CD4-positive, alpha-beta T cell treated with Interleukin-2 at 100 ng/mL for 4 hours (primary cell): Measurements from ENCODE around the gene GRIN2A.
"Not testable (repeated sequence)": the region's sequence is repeated elsewhere in the genome, so short reads cannot be mapped to it uniquely, and the experiment has no call there.

Source experiments
- DNase-seq: peaks from one replicate; pipeline ENCODE4 v3.0.0-alpha.2; 2020; ENCODE audit warnings: low spot score

GRIN2A gene

DNA sequence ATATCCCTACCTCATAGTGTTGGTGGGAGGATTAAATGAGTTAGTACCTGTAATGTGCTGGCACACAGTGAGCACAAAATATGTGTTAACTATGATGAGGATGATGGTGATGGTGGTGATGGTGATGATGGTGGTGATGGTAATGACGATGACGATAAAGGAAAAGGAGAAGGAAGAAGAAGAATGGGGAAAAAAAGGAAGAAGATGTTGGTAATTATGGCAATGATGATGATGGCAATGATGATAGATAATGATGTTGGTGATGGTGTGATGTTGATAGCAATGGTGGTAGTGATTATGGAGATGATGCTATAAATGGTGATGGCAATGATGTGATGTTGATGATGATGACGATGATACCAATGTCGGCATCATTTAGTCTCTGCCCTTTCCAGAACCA is 270.2 kb downstream of the GRIN2A start:
- DNase-seq: no peak

DNA sequence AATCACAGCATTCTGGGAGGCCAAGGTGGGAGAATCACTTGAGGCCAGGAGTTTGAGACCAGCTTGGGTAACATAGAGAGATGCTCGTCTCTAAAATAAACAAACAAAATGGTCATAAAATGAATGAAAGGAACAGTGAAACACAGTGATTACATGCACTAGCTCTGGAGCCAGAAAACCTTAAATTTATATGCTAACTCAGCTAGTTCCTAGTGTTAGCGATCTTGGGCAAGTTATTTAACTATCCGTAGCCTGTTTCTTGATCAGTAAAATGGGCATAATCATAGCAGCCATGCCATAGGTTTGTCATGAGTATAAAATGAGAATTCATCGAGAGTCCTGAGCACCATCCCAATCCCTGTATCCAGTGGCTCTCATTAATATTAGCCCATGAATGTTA is 271.0 kb downstream of the GRIN2A start:
- DNase-seq: no peak

DNA sequence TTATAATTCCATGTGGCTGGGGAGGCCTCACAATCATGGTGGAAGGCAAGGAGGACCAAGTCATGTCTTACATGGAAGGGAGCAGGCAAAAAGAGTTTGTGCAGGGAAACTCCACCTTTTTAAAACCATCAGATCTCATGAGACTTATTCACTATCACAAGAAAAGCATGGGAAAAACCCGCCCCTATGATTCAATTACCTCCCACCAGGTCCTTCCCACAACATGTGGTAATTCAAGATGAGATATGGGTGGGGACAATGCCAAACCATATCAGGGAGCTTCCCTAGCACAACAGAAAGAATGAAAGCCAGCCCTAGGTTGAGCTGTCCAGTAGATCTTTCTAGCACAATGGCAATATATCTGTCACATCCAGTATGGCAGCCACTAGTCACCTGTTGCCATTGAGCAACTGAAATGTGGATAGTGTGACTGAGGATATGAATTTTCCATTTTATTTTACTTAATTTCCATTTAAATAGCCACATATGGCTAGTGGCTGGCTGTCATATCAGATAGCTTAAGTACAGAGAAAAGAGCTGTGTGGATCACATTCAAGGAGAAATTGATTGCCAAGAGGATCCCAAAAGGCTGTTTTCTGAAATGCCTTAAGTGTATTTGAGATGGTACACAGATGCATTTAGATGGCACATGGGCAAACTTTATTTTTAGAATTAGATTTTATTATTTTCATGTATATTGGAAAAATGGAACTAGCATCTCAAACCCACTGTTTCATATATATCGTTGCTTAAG is 273.0 kb downstream of the GRIN2A start:
- DNase-seq: no peak

DNA sequence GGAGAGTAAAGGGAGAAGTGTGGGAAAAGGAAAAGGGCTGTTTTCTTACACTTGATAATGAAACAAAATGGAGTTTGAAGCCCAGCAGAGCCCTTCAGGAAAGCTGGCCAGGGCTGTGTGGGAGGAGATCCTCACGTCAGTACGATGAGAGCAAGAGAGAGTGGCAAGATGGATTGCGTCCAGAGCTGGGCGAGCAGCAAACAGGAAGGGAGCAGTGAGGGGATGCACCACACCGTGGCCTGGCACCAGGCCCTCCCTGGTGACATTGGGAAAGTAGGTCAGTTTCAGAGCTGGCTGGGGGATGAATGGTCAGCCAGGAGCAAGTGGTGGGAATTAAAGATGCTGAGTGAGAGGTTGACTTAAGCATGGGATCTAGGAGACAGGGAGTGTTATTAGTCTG is 273.6 kb downstream of the GRIN2A start:
- no peak for DNase-seq

DNA sequence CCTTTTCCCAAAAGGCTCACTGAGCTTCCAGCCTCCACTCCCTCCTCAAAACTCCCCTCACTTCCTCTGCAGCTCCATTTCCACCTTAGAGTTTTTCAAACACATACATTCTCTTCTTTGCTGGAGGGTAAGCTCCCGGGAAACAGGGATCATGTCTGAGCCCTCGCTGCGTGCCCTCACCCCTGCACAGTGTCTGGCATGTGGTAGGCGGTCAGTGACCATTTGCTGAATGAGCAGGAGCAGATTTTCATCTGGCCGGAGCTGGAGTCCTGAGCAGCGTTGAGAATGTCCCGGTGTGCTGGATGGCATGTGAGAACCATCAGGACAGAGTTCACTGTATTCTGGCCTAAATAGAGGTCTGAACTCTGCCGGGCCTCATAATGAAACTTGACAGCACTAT is 274.5 kb downstream of the GRIN2A start:
- no peak for DNase-seq

DNA sequence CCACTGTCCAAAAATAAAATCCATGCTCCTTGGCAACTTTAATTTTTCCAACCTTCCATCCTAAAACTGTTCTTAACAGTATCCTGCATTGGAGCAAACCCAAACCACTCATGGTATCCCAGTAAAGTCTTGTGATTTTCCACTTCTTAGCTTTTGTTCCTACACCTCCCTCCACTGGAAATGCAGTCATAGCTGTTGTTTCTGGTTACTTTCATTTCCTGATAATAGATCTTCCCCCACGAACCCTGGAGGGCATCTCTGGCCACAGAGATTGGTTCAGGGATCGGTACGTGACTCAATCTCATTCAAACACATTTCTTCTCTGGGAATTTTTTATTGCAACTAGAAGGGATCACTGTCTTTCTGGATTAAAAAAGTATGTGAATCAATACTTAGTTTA is 276.0 kb downstream of the GRIN2A start:
- DNase-seq: no peak

DNA sequence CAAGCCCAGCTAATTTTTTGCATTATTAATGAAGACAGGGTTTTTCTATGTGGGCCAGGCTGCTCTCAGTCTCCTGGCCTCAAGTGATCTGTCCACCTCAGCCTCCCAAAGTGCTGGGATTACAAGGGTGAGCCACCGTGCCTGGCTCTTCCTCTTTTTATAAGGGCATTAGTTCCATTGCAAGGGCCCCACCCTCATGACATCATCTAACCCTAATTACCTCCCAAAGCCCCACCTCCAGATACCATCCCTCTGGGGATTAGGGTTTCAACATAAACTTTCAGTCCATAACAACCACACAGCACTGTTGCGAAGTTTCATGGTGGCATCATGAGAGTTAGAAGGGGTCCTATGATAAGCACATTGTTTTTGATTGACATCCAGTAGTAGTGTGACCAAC is 277.7 kb downstream of the GRIN2A start:
- DNase-seq: no peak

DNA sequence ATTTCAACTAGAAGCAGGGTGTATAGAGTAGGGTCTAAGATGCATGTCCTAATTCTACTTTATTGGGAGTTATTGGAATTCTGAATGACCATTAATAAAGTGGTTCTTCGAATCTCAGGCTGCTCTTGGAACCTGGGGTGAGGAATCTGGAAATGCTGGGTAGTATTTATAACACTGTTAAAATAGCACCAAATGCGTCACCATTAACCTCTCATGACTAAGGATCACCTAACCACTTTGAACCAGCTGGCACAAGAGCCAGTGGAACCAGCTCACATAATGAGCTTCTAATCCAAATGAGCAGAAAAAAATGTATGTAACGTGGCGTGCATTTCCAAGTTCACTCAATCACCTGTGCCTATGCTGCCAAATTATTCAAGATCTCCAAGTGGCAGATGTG is 281.7 kb downstream of the GRIN2A start:
- DNase-seq: no peak

DNA sequence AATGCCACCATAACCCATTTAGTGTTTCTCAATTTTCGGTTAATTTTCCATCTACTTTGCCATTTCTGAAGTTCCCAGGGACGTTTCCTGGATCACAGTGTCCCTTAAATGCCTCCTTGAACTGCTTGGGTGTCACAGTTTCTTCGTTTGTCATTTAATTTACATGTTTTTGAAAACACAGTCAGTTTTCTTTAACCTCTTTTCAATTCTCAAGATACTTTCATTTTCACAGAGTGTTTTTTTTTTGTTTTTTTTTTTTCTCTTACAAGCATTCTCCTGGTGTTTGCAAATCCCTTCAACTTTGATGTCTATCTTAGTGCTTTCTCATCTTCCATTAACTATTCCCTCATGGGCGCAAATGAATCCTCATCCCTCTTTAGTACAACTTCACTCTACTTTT is 283.7 kb downstream of the GRIN2A start:
- DNase-seq: no peak

DNA sequence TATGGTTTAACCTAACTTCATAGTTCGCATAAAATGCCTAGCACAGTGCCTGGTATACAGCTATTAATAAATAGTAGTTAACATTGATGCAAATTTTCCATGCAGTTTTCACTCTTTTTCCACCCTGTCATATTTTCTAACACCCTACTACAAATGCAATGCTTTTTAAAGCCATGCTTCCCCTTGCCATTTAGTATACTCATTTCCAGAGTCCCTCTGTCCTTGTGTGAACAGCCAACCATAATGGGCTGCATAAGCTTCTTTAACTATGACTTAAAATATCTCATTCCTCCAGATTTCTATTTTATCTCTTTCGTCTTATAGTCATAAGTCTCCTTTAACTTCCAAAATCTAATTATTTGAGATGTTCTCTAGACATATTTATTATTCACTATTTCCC is 284.1 kb downstream of the GRIN2A start:
- DNase-seq: no peak

DNA sequence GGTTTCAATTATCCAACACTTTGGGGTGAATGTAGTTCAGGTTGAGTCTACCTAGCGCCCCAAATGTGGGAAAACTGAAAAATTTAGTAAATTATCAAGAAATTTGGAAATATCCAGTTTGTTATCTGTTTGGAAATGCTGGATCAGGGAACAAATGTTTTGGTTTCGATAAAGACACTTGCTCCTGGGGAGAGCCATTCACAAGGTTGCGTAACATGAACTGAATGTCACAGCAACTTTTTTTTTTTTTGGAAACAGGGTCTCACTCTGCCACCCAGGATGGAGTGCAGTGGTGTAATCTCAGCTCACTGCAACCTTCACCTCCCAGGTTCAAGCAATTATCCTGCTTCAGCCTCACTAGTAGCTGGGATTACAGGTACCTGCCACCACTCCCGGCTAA is 286.4 kb downstream of the GRIN2A start:
- DNase-seq: no peak

DNA sequence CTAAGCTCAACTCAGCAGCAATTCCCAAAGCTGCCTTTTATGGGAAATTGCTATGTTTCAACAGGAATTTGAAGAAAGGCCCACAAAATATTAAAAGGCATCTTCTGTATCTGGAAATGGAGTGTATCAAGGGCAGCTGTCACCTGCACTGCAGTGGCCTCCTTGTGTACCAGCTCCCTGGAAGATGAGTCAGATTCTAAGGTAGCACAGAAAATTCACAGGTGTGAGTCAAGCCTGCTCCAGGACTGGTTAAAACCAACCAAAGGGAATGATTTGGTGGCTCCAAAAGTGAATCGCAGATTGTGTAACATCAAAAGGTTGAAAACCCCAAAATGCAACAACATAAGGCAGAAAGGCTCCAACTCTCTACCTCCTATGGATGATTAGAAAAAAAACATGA is 296.4 kb downstream of the GRIN2A start:
- DNase-seq: no peak

DNA sequence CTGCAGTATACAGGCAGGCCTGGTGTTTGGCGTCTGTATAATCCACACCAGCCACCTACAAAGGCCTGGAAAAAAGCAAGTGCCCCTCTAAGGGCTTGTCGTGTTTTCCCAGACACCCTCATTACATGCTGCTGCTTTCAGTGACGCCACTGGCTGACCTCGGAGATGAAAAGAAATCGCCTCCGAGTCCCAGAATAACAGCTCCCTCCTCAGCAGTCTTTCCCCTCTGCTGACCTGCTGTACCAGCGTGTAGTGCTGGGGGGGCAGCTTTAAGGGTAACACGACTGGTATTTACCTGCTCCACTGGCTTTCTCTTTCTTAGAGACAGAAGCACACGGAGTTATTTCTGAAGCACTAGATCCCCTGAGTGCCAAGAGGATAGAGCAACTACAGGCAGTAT is 296.8 kb downstream of the GRIN2A start:
- DNase-seq: no peak

DNA sequence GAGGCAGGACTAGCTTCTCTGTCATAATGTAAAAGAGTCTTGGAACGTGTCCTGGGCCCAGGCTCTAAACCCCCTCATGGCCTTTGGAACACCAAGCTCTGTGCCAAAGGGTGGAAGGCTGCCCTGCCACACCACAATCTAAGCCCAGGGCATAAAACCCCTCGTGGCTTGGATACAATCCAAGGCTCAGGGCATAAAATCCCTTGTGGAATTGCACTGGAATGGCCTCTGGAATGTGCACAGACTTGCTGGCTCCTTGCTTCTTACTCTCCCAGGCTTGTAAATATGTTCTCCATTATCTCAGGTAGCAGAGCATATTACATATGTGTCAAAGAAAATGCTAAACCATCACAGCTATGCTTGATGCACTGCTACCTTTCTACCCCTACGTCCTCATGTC is 306.2 kb downstream of the GRIN2A start:
- not testable (repeated sequence) for DNase-seq

DNA sequence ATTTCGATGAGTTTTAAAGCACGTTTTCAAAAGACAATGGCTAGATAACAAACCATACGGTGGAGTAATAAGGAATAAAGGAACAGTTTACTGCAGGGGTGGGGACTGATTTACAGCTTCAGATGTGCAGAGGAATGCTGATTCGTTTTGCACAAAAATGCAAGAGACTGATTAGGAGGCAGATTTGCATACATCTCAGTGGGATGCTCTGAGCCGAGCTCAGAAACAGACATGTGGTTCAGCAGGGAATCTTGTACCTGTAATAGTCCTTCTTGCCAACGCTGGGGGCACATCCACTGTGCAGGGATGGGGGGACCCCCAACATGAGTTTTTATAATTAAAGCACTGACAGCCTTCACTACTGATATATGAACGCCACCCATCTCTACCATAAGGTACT is 308.0 kb downstream of the GRIN2A start:
- no peak for DNase-seq

DNA sequence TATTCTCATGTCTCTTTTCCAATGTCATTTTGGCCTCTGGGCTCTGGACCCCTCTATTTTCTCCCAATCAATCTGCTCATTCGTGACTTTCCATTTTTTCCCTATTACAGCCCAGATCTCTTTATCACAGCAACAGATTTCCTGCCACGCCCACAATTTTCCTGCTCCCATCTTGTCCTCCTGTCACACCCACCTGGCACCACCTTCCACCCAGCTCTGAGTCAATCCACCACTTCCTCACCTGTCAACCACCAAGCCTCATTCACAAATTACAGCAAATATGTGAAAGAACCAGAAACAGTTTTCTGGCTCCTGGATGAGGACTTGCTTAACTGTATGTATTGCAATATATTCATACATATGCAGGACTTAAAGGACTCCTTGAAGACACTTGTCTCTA is 311.3 kb downstream of the GRIN2A start:
- DNase-seq: no peak

DNA sequence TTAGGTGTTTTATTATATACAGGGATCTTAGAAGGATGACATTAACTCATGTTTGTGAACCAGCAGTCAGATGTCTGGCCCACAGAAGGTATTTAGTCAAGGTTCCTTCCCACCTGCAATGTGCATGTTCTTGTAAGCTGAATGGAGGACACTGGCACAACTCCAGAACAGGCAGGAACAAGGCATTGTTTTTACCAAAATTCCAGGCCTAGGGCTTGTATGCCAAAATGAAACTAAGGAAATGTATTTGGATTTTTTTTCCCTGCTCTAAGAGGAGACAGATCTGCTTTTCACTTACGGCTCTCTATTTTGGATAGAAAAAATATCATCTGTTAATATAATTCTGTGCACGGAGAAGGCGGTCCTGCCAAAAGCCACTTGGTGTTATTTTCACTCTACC is 312.5 kb downstream of the GRIN2A start:
- DNase-seq: no peak

DNA sequence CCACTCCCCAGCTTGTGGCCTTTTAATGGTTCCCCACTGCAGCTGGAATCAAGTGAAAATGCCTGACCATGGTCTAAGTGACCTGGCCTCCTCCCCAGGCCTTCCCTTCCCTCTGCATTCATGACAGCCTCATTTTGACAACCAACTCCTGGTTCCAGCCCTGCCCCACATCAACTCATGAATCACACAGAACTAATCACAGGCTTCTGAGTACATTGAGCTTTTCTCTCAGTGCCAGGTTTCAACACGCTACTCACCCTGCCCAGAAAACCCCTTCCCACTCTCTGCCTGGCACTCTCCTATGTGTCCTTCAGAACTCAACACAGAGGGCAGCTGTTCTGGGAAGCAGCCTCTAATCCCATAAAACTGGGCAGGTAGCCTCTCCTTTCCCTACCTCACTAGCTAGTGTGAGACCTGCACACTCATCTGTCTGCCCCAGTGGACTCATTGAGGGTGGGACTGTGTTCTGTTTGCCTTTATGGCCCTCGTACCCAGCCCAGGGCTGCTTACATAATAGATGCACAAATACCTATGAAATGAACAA is 313.6 kb downstream of the GRIN2A start:
- no peak for DNase-seq

DNA sequence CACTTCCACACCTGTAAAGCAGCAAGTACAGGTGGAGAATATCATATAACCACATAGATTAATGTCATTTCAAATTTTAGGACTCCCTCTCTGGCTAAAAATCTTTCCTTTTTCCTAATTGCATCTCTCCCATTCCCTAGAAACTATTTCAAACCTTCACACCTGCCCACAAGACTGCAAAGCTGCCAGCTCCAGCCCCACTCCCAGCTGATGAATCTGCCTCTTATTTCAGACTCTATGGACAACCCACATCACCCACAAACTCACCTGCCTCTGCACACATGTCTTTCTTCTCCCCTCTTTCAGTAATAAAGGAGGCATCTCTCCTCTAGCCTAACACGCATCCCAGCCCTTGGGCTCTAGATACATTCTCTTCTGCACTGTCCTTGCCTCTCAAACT is 315.1 kb downstream of the GRIN2A start:
- no peak for DNase-seq

DNA sequence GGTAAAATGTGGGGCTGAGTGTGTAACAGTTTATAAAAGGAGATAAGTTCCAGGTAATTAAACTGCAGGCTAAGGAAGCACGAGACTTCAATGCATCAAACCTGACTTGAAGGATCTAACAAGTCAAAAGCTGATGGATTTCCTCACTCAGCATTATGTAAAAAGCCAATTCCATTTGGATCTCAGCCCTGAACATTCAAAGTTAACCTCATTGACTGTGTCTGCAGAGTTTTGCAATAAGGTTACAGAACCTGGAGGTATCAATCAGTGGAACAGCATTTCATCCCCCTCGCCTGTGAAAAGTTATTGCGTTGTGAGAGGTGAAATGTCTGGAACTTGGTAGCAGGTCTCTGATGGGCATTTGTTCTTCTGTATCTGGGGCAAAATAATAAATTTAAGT is 317.8 kb downstream of the GRIN2A start:
- DNase-seq: no peak

DNA sequence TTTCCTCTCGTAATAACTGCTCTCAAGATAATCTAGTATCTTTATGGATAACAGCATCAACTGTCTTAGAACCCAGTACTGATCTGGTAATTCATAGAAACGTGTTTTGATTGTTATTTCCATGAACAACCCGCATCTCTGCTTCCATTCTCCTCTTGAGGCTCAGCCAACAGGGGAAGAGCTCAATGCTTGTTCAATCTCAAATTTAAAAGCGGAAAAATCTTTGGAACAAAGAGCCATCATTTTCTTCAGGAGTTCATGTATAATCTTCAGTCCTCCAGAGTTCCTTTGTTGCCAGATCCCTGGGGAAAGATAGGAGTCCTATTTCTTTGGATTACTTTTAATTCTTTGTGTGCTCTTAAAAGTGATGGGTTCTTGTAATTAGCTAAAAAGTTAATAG is 319.9 kb downstream of the GRIN2A start:
- no peak for DNase-seq

DNA sequence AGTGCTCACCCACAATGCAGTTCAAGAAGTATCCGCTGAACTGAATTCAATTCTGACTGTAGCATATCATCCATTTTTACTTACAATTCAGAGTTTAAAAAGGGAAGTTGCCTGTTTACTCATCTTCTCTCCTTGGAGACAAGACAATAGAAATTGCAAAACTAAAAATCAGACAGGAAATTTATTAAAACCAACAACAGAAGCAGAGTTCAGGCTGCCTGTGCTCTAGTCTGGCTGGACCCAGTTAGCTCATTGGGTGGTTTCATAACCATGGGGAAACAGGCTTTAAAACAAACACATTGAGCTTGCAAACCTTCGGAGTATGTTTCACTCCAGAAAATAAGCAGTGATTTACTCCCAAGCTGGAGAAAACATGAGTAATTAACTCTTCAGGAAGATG is 321.4 kb downstream of the GRIN2A start:
- DNase-seq: no peak

DNA sequence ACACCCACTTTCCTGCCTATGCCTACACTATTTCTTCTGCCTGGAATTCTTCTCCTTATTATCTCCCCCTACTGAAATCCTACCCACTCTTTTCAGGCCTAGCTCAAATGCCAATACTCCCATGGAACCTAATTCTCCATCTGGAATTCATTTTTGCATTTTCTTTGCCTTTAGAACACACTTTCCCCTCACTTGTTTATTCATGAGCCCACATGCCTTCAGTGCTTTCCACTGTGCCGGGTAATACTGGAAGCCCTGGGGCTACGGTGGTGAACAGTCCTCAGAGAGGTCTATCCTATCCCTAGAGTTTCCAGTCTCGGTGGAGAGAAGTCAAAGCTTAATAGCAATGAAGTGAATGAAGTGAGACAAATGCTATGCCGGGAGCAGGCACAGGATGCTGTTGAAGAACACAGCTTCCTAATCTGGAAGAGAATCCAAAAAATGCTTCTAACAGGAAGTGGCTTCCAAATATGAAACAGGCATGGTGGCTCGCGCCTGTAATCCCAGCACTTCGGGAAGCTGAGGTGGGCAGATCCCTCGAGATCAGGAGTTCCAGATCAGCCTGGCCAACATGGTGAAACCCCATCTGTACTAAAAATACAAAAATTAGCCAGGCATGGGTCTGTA is 322.4 kb downstream of the GRIN2A start:
- DNase-seq: no peak

DNA sequence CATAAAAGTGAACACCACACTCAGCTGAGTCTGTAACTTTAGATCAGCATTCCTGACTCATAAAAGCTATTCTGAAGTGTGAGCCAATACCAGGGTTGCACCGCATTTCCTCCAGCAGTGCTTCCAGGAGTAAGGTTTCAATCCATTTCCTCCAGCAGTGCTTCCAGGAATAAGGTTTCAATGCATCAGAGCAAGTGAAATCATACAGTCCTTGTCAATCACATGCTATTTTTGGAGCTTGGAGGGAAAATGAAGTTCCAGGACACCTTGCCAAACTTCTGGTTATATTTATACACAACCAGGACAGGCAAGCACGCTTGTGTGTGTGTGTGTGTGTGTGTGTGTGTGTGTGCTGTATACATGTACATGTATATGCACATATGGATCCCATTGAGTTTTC is 327.6 kb downstream of the GRIN2A start:
- no peak for DNase-seq
